Endothelial cell of umbilical vein (primary cell): ENCODE results near the gene ADAT3.

Source experiments
- EZH2 ChIP-seq: IDR thresholded peaks from 2 replicates; pipeline ENCODE4 v1.6.1; 2012; ENCODE audit warnings: borderline replicate concordance, low read depth, mild to moderate bottlenecking, moderate library complexity, low read length, inconsistent platforms; ENCODE audit not compliant: severe bottlenecking
- FOS ChIP-seq: IDR thresholded peaks from 2 replicates; pipeline ENCODE4 v1.6.1; 2011; ENCODE audit warnings: mild to moderate bottlenecking, low read length, moderate library complexity, borderline replicate concordance; ENCODE audit not compliant: insufficient read depth
- GATA2 ChIP-seq: IDR thresholded peaks from 2 replicates; pipeline ENCODE4 v1.7.0; 2011; ENCODE audit warnings: low read depth, mild to moderate bottlenecking, moderate library complexity, mixed read lengths, low read length; ENCODE audit not compliant: insufficient read length, insufficient read depth
- JUN ChIP-seq: IDR thresholded peaks from 2 replicates; pipeline ENCODE4 v1.6.1; 2011; ENCODE audit warnings: borderline replicate concordance, low read depth; ENCODE audit not compliant: insufficient read length, insufficient read depth
- MYC ChIP-seq: IDR thresholded peaks from one replicate; pipeline ENCODE4 v1.6.1; 2011; ENCODE audit warnings: mild to moderate bottlenecking, low read depth, low read length
- POLR2A ChIP-seq: IDR thresholded peaks from 2 replicates; pipeline ENCODE4 v1.6.1; 2012; ENCODE audit warnings: low read depth, mild to moderate bottlenecking, control low read depth, low read length
- POLR2AphosphoS5 ChIP-seq: IDR thresholded peaks from 2 replicates; pipeline ENCODE4 v1.6.1; 2012; ENCODE audit warnings: low read depth, mild to moderate bottlenecking, control low read depth, low read length, moderate library complexity; ENCODE audit not compliant: insufficient read depth
- TF ChIP-seq, protein P1 (sequence below), 2 donors: IDR thresholded peaks; 1 replicate in 1 of 2; 2 replicates in 1 of 2; pipeline ENCODE4 v1.5.1; 2011; ENCODE audit warnings: low read length in 2 of 2, mild to moderate bottlenecking in 2 of 2, moderate library complexity in 2 of 2, control low read depth in 1 of 2, inconsistent platforms in 1 of 2, low read depth in 1 of 2; ENCODE audit not compliant: insufficient read depth in 1 of 2; ENCODE audit errors: extremely low read depth in 1 of 2
- TF ChIP-seq, protein P2 (sequence below): IDR thresholded peaks from 2 replicates; pipeline ENCODE4 v1.6.1; 2011; ENCODE audit not compliant: insufficient read depth, insufficient read length

DNA sequence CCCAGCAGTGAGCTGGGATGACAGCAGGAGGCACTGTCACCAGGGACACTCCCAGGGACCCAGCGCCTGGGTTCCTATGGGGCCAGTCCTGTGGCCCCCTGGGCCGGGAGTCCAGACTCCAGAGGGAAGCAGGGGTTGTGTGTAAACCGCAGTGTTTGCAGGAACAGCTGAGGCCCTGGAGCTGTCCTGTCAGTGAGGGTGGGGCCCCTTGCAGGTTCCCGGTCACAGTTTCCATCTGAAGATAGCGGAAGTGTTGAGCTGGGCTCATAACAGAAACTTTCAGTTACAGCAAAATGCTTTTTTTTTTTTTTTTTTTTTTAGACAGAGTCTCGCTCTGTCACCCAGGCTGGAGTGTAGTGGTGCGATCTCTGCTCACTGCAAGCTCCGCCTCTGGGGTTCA lies 18.1 kb downstream of the ADAT3 start:
- TF ChIP-seq, protein P1, sequence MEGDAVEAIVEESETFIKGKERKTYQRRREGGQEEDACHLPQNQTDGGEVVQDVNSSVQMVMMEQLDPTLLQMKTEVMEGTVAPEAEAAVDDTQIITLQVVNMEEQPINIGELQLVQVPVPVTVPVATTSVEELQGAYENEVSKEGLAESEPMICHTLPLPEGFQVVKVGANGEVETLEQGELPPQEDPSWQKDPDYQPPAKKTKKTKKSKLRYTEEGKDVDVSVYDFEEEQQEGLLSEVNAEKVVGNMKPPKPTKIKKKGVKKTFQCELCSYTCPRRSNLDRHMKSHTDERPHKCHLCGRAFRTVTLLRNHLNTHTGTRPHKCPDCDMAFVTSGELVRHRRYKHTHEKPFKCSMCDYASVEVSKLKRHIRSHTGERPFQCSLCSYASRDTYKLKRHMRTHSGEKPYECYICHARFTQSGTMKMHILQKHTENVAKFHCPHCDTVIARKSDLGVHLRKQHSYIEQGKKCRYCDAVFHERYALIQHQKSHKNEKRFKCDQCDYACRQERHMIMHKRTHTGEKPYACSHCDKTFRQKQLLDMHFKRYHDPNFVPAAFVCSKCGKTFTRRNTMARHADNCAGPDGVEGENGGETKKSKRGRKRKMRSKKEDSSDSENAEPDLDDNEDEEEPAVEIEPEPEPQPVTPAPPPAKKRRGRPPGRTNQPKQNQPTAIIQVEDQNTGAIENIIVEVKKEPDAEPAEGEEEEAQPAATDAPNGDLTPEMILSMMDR (IDR thresholded peaks at IDR 0.05; ENCODE audit: extremely low read depth in 1 of 2, insufficient read depth in 1 of 2, low read depth in 1 of 2, low read length in 2 of 2), result no peak
- no peak for TF ChIP-seq POLR2AphosphoS5
- no peak for TF ChIP-seq POLR2A
- TF ChIP-seq, protein P2, sequence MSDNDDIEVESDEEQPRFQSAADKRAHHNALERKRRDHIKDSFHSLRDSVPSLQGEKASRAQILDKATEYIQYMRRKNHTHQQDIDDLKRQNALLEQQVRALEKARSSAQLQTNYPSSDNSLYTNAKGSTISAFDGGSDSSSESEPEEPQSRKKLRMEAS, result no peak
- no peak for TF ChIP-seq EZH2
- TF ChIP-seq GATA2, result no peak
- TF ChIP-seq FOS, result no peak
- no peak for TF ChIP-seq MYC
- no peak for TF ChIP-seq JUN
